Vagina (tissue), 2 donors: ENCODE results near the gene E2F6. TPM values are rescaled to one million over a fixed set of nuclear protein-coding genes. Genes with fewer than 3 reads are reported as not detected.
A peak's percentile ranks its signal among the peaks of the same experiment; 100 is the strongest.
"Not testable (repeated sequence)": the region's sequence is repeated elsewhere in the genome, so short reads cannot be mapped to it uniquely, and the experiment has no call there.

Source experiments
- DNase-seq, 2 donors: peaks; one replicate each; pipeline ENCODE4 v3.0.0-alpha.2; 2017; ENCODE audit errors: extremely low spot score in 2 of 2
- H3K27ac ChIP-seq: fragments of 200-600 bp; sonication (generic); one replicate; pipeline ENCODE4 v1.5.1; 2019
- H3K27me3 ChIP-seq: fragments of 200-600 bp; sonication (generic); one replicate; pipeline ENCODE4 v1.5.1; 2019
- H3K36me3 ChIP-seq, 2 donors: fragments of 200-600 bp; sonication (generic); one replicate each; pipeline ENCODE4 v1.5.1; 2017 to 2019
- H3K4me1 ChIP-seq: fragments of 200-600 bp; sonication (generic); one replicate; pipeline ENCODE4 v1.5.1; 2019
- H3K4me3 ChIP-seq, 2 donors: fragments of 200-600 bp; sonication (generic); 1 replicate in 1 of 2; 2 replicates in 1 of 2; pipeline ENCODE4 v1.5.1; 2016 to 2019
- H3K9me3 ChIP-seq: fragments of 200-600 bp; sonication (generic); one replicate; pipeline ENCODE4 v1.5.1; 2019
- CTCF ChIP-seq, 3 experiments: fragments of 450-650 bp in 2 of 3; fragments of 200-600 bp in 1 of 3; sonication (generic) in 1 of 3; IDR thresholded peaks; one replicate each; pipeline ENCODE4 v1.5.1; 2017 to 2019; ENCODE audit warnings: antibody characterized with exemption in 3 of 3, mild to moderate bottlenecking in 2 of 3, moderate library complexity in 2 of 3
- POLR2A ChIP-seq, 2 donors: fragments of 450-650 bp; IDR thresholded peaks; one replicate each; pipeline ENCODE4 v1.6.1; 2017; ENCODE audit warnings: antibody characterized with exemption in 2 of 2, mild to moderate bottlenecking in 2 of 2, moderate library complexity in 2 of 2
- POLR2AphosphoS5 ChIP-seq, 2 donors: sonication (generic); formaldehyde crosslinking; IDR thresholded peaks; one replicate each; pipeline ENCODE4 v1.9.0; 2017; ENCODE audit warnings: antibody characterized with exemption in 2 of 2, mild to moderate bottlenecking in 2 of 2, low read depth in 1 of 2; ENCODE audit not compliant: insufficient read depth in 1 of 2
- intact Hi-C: fragments of 100-400 bp; cut with DNase I; formaldehyde crosslinking; loops from one replicate; pipeline ENCODE4 v1.15.1; 2023
- total RNA-seq: library from RNA; depleted of rRNA; stranded (reverse); fragments of >200 nt; gene quantifications from one replicate; pipeline ENCODE4 v1.2.3, GENCODE V29; 2016

The E2F6 gene
- total RNA-seq, 1 donor from 2014 or later: 9.1 TPM

DNA sequence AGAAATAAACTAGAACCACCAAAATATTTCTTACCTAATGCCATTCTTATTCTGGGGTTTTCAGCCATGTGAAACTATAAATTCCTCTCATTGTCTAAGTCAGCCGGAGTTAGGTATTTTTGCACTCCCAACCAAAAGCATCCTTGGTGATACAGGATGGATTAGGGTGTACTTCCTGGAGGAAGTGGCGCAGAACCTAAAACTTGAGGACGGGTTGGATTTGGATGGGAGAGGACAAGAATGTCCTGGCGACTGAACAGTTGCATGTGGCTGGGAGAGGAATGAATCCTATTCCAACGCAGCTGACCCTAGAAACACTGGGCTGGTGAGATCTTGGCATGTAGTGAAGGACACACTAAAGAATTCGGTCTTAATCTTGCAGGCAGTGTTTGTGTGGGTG lies 58.5 kb downstream of the E2F6 start:
- no peak overlapping the region for H3K4me3 ChIP-seq
- no peak for DNase-seq
- intact Hi-C loops: loop anchor here (5.0 kb wide), 2 partner anchors 65 to 275 kb away; partner anchors contain the start of gene ROCK2
- TF ChIP-seq POLR2AphosphoS5 (IDR thresholded peaks at IDR 0.05; ENCODE audit: insufficient read depth in 1 of 2, low read depth in 1 of 2): no peak
- no peak for TF ChIP-seq CTCF (IDR thresholded peaks at IDR 0.05)
- no peak for TF ChIP-seq POLR2A (IDR thresholded peaks at IDR 0.05)
- no peaks in the 10 kb centered on the region for H3K36me3 ChIP-seq
- H3K4me1 ChIP-seq: peaks cover 8% of the 10 kb centered on the region
- no peaks in the 10 kb centered on the region for H3K27me3 ChIP-seq
- H3K27ac ChIP-seq: peak overlapping the region; percentile 62
- H3K9me3 ChIP-seq: no peaks in the 10 kb centered on the region

DNA sequence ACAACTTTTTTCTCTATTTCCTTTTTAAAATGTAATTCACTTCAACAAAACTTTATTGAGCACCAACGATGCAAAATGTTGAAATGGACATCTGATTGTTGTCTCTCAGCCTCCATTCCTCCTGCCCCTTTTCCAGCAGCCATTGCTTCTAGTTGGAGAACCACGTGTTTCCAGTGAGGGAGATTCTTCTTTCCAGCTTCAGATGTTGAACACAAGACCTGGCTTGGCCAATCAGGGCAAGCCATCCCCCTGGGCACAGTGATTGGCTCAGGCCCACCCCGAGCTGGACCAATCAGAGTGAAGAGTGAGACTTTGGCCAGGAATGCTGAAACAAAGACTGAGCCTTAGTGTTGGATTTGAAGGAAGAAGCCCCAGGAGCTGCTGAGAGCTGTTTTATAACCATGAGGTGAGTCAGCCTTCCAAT lies 59.0 kb downstream of the E2F6 start:
- Histone ChIP-seq H3K27me3 (no peaks in the 10 kb centered on the region), H3K36me3 (no peaks in the 10 kb centered on the region), H3K4me1 (peaks cover 8% of the 10 kb centered on the region), H3K27ac (peak overlapping the region; percentile 62), H3K4me3 (peak overlapping the region in 1 of 2 donors; percentile 3), H3K9me3 (no peaks in the 10 kb centered on the region)
- DNase-seq: no peak
- TF ChIP-seq POLR2AphosphoS5 (IDR thresholded peaks at IDR 0.05; ENCODE audit: insufficient read depth in 1 of 2, low read depth in 1 of 2) (no peak), CTCF (IDR thresholded peaks at IDR 0.05) (no peak), POLR2A (IDR thresholded peaks at IDR 0.05) (no peak)
- intact Hi-C loops: loop anchor here (5.0 kb wide), 2 partner anchors 65 to 275 kb away; partner anchors contain the start of gene ROCK2

DNA sequence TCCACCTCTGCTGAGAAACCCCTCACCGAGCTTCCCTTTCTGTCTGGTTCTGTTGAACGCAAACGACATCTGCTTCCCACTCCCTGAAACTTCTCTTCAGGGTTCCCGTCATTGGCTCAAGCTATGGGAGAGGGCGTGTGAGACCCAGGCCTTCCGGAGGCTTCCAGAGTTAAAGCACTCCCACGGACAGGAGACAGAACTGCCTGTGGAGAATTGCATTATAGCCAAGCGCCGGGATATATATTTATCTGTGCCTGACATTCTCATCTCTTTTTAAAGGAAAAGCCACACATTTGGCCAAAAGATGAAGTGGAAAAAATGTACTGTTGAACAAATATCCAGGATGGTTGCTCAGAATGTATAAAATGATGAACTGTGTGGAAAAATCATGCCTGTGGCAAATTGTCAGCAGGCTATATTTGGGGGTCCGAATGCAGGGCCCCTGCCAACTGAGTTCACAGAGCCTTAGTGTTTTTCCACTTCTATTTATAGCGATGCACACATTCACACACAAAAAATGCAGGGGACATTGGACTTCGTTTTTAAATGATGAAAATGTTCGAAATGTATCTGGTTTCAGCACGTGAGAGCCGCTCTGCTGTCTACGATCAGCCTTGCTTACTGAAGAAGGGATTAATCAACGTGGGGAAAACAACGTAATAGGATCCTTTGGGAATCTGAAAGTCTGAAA lies 59.5 kb downstream of the E2F6 start:
- H3K4me3 ChIP-seq: peak overlapping the region in 1 of 2 donors; percentile 3
- H3K9me3 ChIP-seq: no peaks in the 10 kb centered on the region
- intact Hi-C loops: loop anchor here (5.0 kb wide), 2 partner anchors 64 to 274 kb away; partner anchors contain the start of gene ROCK2
- peak overlapping the region; percentile 62 for H3K27ac ChIP-seq
- no peaks in the 10 kb centered on the region for H3K36me3 ChIP-seq
- DNase-seq: no peak
- H3K27me3 ChIP-seq: no peaks in the 10 kb centered on the region
- H3K4me1 ChIP-seq: peaks cover 8% of the 10 kb centered on the region
- TF ChIP-seq POLR2AphosphoS5 (IDR thresholded peaks at IDR 0.05; ENCODE audit: insufficient read depth in 1 of 2, low read depth in 1 of 2): peak in 1 of 2 donors; percentile 24
- no peak for TF ChIP-seq CTCF (IDR thresholded peaks at IDR 0.05)
- TF ChIP-seq POLR2A (IDR thresholded peaks at IDR 0.05): no peak

DNA sequence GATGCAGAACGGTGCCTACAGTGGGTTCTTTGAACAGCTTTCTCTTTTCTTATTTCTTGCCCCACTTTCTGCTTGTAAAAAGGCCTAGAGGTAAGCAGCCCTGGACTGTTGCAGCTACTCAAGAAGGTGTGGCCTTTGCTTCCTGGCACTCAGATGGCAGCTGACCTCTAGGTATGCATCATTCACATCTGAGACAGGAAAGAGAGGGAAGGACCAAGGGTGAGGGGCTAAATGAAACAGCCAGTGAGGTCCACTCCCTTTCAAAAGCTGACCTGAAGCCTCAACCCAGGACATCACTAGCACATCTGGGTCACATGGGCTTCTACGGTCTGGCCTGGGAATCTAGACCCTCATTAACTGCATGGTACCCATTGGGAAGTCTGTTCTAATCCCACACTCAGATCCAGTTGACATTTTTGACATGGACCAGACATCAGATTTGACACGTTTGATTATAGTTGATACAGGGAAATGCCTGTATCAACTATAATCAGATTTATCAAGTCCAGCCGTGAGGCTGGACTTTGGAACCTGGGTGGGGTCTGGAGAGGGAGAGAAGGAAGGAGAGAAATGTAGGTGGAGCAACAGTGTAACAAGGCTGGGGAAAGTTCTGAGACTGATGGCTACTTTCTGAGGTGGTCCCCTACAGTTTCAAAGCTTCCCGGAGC lies 60.2 kb downstream of the E2F6 start:
- DNase-seq: no peak

DNA sequence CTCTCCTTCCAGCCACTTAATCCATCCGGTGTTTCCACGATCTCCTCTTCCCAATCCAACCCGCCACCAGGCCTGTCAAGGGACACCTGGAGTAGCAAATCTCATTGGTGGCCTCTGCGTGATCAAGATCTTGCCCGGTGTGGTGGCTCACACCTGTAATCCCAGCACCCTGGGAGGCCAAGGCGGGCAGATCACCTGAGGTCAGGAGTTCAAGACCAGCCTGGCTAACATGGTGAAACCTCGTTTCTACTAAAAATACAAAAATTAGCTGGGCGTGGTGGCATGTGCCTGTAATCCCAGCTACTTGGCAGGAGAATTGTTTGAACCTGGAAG lies 60.9 kb downstream of the E2F6 start:
- intact Hi-C loops: loop anchor here (5.0 kb wide), 2 partner anchors 63 to 273 kb away; partner anchors contain the start of gene ROCK2

More for the DNA sequence above, 60.2 kb downstream of the E2F6 start:
- intact Hi-C loops: loop anchor here (5.0 kb wide), 2 partner anchors 63 to 273 kb away; partner anchors contain the start of gene ROCK2
- TF ChIP-seq CTCF (IDR thresholded peaks at IDR 0.05) (no peak), POLR2AphosphoS5 (IDR thresholded peaks at IDR 0.05; ENCODE audit: insufficient read depth in 1 of 2, low read depth in 1 of 2) (no peak), POLR2A (IDR thresholded peaks at IDR 0.05) (no peak)
- H3K4me1 ChIP-seq: peaks cover 8% of the 10 kb centered on the region
- no peak overlapping the region for H3K4me3 ChIP-seq
- H3K27ac ChIP-seq: peak overlapping the region; percentile 62
- H3K9me3 ChIP-seq: no peaks in the 10 kb centered on the region
- H3K36me3 ChIP-seq: no peaks in the 10 kb centered on the region
- H3K27me3 ChIP-seq: no peaks in the 10 kb centered on the region

More for the DNA sequence above, 60.9 kb downstream of the E2F6 start:
- peak overlapping the region; percentile 62 for H3K27ac ChIP-seq
- H3K36me3 ChIP-seq, DNase-seq, H3K4me1 ChIP-seq, H3K9me3 ChIP-seq, H3K27me3 ChIP-seq, H3K4me3 ChIP-seq: not testable (repeated sequence)
